Endothelial cell (in vitro differentiated cells): ENCODE measurements around the gene SNRPA1. TPM values are rescaled to one million over a fixed set of nuclear protein-coding genes. Genes with fewer than 3 reads are reported as not detected.

Experiments
- DNase-seq: peaks from one replicate; pipeline ENCODE4 v3.0.0; 2021; ENCODE audit warnings: low spot score
- H3K27ac Mint-ChIP-seq: one replicate; pipeline ENCODE4 v1.8.0; 2021; ENCODE audit warnings: mixed read lengths, inconsistent platforms; ENCODE audit not compliant: unreplicated experiment
- H3K27me3 Mint-ChIP-seq: one replicate; pipeline ENCODE4 v1.8.0; 2021; ENCODE audit warnings: mild to moderate bottlenecking, moderate library complexity, mixed read lengths, inconsistent platforms; ENCODE audit not compliant: unreplicated experiment
- H3K36me3 Mint-ChIP-seq: one replicate; pipeline ENCODE4 v1.8.0; 2021; ENCODE audit warnings: mild to moderate bottlenecking, low read depth, mixed read lengths, inconsistent platforms; ENCODE audit not compliant: unreplicated experiment
- H3K4me1 Mint-ChIP-seq: one replicate; pipeline ENCODE4 v1.8.0; 2021; ENCODE audit warnings: mild to moderate bottlenecking, mixed read lengths, inconsistent platforms; ENCODE audit not compliant: unreplicated experiment
- H3K4me3 Mint-ChIP-seq: one replicate; pipeline ENCODE4 v1.8.0; 2021; ENCODE audit warnings: mild to moderate bottlenecking, mixed read lengths, inconsistent platforms; ENCODE audit not compliant: unreplicated experiment
- H3K9me3 Mint-ChIP-seq: one replicate; pipeline ENCODE4 v1.8.0; 2021; ENCODE audit warnings: mixed read lengths, inconsistent platforms; ENCODE audit not compliant: unreplicated experiment
- CTCF ChIP-seq: fragments of 200-600 bp; sonication (generic); IDR thresholded peaks from one replicate; pipeline ENCODE4 v1.5.0; 2021; ENCODE audit warnings: antibody characterized with exemption; ENCODE audit not compliant: unreplicated experiment
- total RNA-seq: library from RNA; stranded (reverse); fragmentation: NEBNext Ultra II Directional; extraction: Animal tissue kit (Norgen Biotek cat#: 25700); gene quantifications from one replicate; pipeline ENCODE4 v1.2.1, GENCODE V29; 2021; ENCODE audit not compliant: unreplicated experiment

SNRPA1 gene
- total RNA-seq, 1 donor from 2014 or later: 62.2 TPM

GRCh38 chr15:101308604-101309435, 13.8 kb upstream of the SNRPA1 start:
- Mint-ChIP-seq H3K4me1 (no peaks in the 10 kb centered on the region), H3K27ac (no peak overlapping the region), H3K27me3 (peaks cover 8% of the 10 kb centered on the region), H3K9me3 (no peaks in the 10 kb centered on the region), H3K4me3 (no peak overlapping the region), H3K36me3 (no peaks in the 10 kb centered on the region)
- no peak for DNase-seq
- TF ChIP-seq CTCF: no peak

- H3K27ac Mint-ChIP-seq: no peak overlapping the region
- H3K36me3 Mint-ChIP-seq: peaks cover 3% of the 10 kb centered on the region
- no peak for DNase-seq
- no peaks in the 10 kb centered on the region for H3K9me3 Mint-ChIP-seq
- H3K27me3 Mint-ChIP-seq: peaks cover 6% of the 10 kb centered on the region
- H3K4me3 Mint-ChIP-seq: no peak overlapping the region
- no peak for TF ChIP-seq CTCF
- H3K4me1 Mint-ChIP-seq: no peaks in the 10 kb centered on the region
Measured at GRCh38 chr15:101307897-101308603, 13.0 kb upstream of the SNRPA1 start.

GRCh38 chr15:101307048-101307896, 12.2 kb upstream of the SNRPA1 start:
- Mint-ChIP-seq H3K27ac (no peak overlapping the region), H3K36me3 (peaks cover 3% of the 10 kb centered on the region), H3K4me3 (no peak overlapping the region), H3K27me3 (peaks cover 8% of the 10 kb centered on the region), H3K4me1 (no peaks in the 10 kb centered on the region), H3K9me3 (no peaks in the 10 kb centered on the region)
- TF ChIP-seq CTCF: no peak
- DNase-seq: no peak

- H3K36me3 Mint-ChIP-seq: peaks cover 3% of the 10 kb centered on the region
Measured at GRCh38 chr15:101306341-101307047, 11.4 kb upstream of the SNRPA1 start.

More at GRCh38 chr15:101306341-101307047, 11.4 kb upstream of the SNRPA1 start:
- peaks cover 8% of the 10 kb centered on the region for H3K27me3 Mint-ChIP-seq
- H3K9me3 Mint-ChIP-seq: no peaks in the 10 kb centered on the region
- H3K27ac Mint-ChIP-seq: peak overlapping the region; percentile 61
- no peaks in the 10 kb centered on the region for H3K4me1 Mint-ChIP-seq
- no peak for DNase-seq
- TF ChIP-seq CTCF: no peak
- no peak overlapping the region for H3K4me3 Mint-ChIP-seq
